GM19452 (cell line): Measurements from ENCODE around the gene ANKRD66.
"Not testable (repeated sequence)": the region's sequence is repeated elsewhere in the genome, so short reads cannot be mapped to it uniquely, and the experiment has no call there.

Experiments
- ATAC-seq: cut with Tn5 transposase; IDR thresholded peaks from one replicate; pipeline ENCODE4 v1.9.1; 2021; ENCODE audit not compliant: unreplicated experiment

ANKRD66 gene

DNA sequence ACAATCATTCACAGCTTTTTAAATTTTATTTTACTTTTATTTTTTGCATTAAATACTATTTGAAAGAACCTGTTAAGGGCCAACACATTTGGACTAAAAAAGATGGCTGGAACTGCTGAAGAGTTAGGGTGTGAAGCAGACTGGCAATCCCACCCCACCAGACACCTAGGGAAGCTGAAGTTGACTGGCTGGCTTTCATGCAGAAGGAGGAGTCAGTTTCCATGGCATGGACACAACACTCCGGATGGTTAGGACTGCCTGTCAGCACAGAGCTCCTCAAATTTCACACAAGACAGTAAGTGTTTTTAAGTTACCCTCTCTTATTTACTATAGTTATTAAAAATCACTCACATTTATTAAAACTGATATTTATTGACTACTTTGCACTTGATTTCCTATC lies at the start of gene ANKRD66:
ANKRD66 (plus strand) TSS at position 238 of the 400 bp plus-strand sequence. CDS start 5,016 bp downstream, outside the sequence.
- ATAC-seq, result no peak

DNA sequence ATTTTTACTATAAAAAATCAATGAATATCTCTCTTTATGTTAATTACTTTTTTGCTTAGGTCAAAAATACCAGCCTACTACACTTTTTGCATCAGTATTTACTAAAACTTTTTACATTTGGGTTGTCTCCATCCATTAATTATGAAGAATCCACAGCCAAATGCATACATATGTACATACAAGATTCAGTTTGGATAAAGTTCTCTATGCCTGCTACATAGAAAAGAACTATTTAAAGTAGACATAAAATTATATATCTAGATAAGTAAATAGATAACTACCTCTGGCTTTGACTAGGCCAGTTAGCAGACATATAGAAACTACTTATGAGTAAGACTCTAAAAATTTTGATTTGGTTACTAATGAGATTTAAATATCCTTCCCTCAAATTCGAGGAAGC lies 46.8 kb upstream of the ANKRD66 start:
- ATAC-seq, result no peak

DNA sequence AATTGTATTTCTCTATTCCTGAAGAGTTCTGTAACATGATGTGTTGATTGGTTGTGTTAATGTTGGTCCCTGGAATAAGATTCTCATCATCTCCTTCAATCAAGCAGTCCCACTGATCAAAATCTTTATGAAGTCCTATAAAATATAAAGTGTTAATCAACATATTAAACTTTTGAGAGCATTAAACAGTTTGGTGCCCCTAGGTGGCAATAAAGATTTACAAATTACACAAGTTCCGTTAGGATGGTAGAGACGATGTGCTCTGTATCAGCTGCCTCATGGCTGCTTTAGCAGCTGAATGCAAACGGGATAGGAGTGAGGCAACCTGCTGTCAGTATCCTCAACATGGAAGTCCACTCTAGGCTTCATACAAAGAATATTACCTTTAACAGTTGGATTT lies 42.2 kb upstream of the ANKRD66 start:
- ATAC-seq, result no peak

DNA sequence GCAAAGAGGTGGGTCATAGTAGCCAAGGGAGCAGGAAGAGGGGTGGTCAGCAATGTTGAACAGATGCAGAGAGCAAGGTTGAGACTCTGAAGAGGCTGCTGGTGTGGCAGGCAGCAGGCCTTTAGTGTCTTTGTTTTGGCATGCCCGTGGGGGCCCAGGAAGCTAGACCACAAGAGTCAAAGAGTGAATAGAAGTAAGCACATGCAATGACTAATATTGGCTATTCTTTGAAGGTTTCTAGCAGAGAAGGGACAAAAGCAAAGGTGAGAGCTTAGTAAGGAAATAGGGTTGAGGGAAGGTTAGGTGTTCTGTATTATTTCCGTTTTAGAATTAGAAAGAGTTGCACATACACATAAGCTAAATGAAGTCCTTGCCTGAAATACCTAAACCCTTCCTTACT lies 40.3 kb upstream of the ANKRD66 start:
- no peak for ATAC-seq

GRCh38 chr6:46711491-46711890 lies 35.2 kb upstream of the ANKRD66 start:
- no peak for ATAC-seq

DNA sequence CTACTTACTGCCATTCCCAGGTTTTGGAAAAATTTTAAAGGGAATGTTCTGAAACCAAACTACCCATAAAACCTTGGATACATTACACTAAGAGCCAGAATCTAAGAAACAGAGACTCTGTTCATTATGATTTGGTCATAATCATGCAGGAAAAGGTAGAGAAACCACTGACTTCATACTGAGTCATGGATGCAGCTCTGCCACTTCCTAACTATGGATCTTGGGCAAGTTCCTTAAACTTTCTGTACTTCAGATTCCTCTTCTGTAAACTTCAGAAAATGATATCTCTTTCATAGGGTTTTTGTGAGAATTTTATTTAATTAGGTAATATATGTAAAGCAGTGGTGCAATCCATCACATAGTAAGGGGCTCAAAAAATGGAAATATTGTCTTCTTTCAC lies 31.6 kb upstream of the ANKRD66 start:
- ATAC-seq, result no peak

DNA sequence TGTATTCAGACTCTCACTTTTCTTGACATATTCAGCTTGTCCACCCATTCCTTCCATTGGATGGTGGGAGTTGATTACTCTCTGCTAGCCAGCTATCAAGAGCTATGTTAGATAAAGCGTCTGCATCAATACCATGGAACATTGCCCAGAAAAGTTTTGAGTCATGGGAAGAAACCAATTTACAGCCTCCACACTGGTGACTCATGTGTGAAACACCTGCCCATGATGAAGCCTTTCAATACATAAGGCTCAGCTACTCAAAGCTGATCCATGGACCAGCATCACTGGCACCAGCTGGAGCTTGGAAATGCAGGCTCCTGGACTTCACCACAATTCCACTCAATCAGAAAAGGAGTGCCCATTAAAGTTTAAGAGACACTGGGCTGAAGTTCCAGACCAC lies 27.6 kb upstream of the ANKRD66 start:
- ATAC-seq, result no peak

- no peak for ATAC-seq
These were observed 26.3 kb upstream of the ANKRD66 start for GRCh38 chr6:46720401-46720800.

GRCh38 chr6:46729787-46730326 lies 16.9 kb upstream of the ANKRD66 start:
- no peak for ATAC-seq

DNA sequence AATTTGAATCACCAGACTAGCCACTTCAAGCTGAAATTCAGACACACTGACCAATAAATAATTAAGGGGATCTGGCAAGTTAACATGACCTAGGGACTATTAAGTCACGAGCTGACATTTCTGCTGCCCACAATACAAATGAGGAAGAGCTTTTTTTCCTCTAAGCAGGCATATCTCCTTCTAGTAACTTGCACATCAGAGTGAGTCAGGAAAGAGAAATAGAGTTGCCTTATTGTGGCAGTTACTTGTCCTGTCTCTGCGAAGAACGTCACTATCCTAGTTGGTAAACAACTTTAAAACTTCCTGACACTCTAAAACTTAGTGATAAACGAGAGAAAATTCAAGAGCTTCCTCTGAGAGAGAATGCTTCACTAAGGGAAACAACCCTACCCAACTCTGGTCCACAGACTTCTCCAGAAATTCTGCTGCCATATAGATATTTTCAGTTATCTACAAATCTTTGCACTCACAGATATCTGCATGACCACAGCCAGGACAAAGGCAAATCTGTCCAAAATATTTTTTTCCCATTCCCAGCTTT lies 15.7 kb upstream of the ANKRD66 start:
- no peak for ATAC-seq

GRCh38 chr6:46733341-46733801 lies 13.4 kb upstream of the ANKRD66 start:
- no peak for ATAC-seq

- ATAC-seq, result no peak
These were observed 11.6 kb upstream of the ANKRD66 start, which contains the start of gene PLA2G7 for GRCh38 chr6:46734867-46735719. TSS of gene PLA2G7 (minus strand) at chr6:46735375. CDS start at chr6:46722891, 12,484 bp downstream.

DNA sequence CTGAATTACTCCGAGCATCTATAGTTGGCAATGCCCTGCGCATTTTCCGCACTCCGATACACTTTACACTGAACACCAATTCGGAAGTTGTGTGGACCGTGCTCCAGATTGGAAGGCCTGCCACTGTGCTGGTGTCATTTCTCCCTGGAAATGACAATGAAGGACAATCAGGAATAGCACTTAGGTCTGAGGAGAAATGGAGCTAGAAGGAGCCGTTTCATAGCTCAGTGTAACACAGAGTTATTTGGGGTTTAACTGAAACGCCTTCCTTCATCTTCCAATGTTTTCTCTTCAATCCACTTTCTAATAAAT lies 11.1 kb upstream of the ANKRD66 start:
- no peak for ATAC-seq

DNA sequence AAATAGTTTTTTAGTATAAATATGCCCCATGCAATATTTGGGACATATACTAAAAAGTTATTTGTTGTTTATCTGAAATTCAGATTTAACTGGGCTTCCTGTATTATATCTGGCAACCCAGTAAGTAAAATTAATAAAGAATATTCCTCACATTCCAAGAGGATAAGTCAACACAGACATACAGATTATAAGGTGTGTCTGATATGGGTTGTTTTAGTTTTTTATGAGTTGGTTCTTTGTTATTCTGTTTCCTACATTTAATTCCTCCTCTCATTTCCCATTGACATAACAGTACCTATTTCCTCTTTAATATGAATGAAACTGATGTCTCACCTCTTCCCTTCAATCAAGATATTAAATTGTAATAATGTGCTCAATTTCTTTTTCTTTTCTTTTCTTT lies 9.8 kb upstream of the ANKRD66 start:
- ATAC-seq, result no peak

DNA sequence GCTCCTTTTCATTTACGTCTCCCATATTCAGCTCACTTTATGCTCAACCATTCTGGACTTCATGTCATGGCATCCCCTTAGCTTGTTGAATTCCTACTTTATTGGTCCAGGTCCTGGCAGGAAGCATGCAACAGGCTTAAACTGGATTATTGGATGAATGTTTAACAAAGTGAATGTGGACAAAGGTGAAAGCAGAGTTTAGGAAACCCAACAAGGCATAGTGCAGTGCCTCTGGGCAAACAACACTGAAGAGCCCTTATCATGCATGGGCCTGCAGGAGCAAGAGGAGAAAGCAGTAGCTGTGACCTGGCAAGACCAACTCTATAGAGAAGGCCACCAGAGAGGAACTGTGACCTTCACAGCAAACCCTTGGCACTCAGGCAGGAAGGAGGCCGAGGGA lies 5.3 kb upstream of the ANKRD66 start:
- ATAC-seq, result no peak

GRCh38 chr6:46741910-46742309 lies 4.8 kb upstream of the ANKRD66 start:
- no peak for ATAC-seq

GRCh38 chr6:46743425-46744158 lies 3.1 kb upstream of the ANKRD66 start:
- ATAC-seq, result no peak

- ATAC-seq, result not testable (repeated sequence)
These were observed 2.5 kb upstream of the ANKRD66 start for GRCh38 chr6:46744159-46744725.

- no peak for ATAC-seq
These were observed 760 bp upstream of the ANKRD66 start for GRCh38 chr6:46745973-46746372.

GRCh38 chr6:46748940-46749503 lies 2.3 kb downstream of the ANKRD66 start:
- ATAC-seq, result no peak

- no peak for ATAC-seq
These were observed 3.0 kb downstream of the ANKRD66 start for GRCh38 chr6:46749731-46750130.
